Left ventricle myocardium inferior (tissue), 1 donor: ENCODE measurements around the gene MAGEB4. TPM values are rescaled to one million over a fixed set of nuclear protein-coding genes. Genes with fewer than 3 reads are reported as not detected.

ENCODE experiments used
- DNase-seq: peaks from one replicate; pipeline ENCODE4 v3.0.0-alpha.2; 2020
- H3K27ac ChIP-seq: fragments of 200-600 bp; replicated peaks from 2 replicates; pipeline ENCODE4 v1.8.0; 2021
- H3K27me3 ChIP-seq: fragments of 200-600 bp; 2 replicates; pipeline ENCODE4 v1.8.0; 2021; ENCODE audit warnings: low read depth
- H3K36me3 ChIP-seq: fragments of 200-600 bp; 2 replicates; pipeline ENCODE4 v1.8.0; 2021
- H3K4me1 ChIP-seq: fragments of 200-600 bp; 2 replicates; pipeline ENCODE4 v1.8.0; 2021
- H3K4me3 ChIP-seq: fragments of 200-600 bp; 2 replicates; pipeline ENCODE4 v1.8.0; 2021; ENCODE audit warnings: mild to moderate bottlenecking, moderate library complexity
- H3K9me3 ChIP-seq: fragments of 200-600 bp; replicated peaks from 2 replicates; pipeline ENCODE4 v1.8.0; 2021
- intact Hi-C: fragments of 100-400 bp; cut with micrococcal nuclease; formaldehyde crosslinking; loops from one replicate; pipeline ENCODE4 v1.11.0; 2022
- total RNA-seq: library from RNA; stranded (reverse); fragmentation: NEBNext Ultra II Directional; extraction: Animal tissue kit (Norgen Biotek cat#: 25700); gene quantifications from one replicate; pipeline ENCODE4 v1.2.1, GENCODE V29; 2021
- TF ChIP-seq, protein P1 (sequence below): fragments of 200-600 bp; IDR thresholded peaks from 2 replicates; pipeline ENCODE4 v1.8.0; 2021; ENCODE audit warnings: antibody characterized with exemption, mild to moderate bottlenecking, borderline replicate concordance
- donor health status: DM: no; HTN: yes; CAD: no; lungs with severe emphysema.

The MAGEB4 gene
- total RNA-seq, 1 donor from 2014 or later = not detected

DNA sequence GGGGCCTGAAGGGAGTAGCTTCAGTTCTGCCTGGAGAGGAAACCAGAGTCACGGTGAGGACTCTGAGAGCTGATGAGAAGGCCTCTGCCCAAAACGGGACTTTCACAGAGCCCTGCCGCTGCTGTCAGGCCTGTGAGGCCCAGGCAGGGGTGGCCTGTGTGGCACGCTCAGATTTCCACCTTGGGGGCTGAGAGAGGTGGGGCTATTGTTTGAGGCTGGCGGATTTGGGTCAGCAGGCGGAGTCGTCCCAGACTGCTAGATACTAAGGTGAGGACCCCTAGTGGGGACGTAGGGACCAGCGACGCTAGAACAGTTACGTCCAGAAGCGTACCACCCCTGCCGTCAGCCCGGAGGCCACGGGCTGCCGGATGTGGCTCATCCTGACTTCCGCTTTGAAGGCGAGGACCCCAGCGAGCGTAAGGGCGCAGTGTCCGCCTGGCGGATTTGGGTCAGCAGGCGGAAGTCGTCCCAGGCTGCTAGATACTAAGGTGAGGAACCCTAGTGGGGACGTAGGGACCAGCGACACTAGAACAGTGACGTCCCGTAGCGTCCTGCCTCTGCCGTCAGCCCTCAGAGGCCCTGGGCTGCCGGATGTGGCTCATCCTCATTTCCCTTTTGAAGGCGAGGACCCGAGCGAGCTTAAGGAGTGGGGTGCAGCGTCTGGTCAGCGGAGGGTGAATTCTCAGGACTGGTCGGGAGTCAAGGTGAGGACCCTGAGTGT is 5.1 kb downstream of the MAGEB4 start, which contains the start of gene MAGEB1:
Gene MAGEB1, plus strand, starts transcription at position 378 of the 721 bp plus-strand sequence. CDS start 3,348 bp downstream, outside the sequence.
- Histone ChIP-seq H3K4me1 (no peaks in the 10 kb centered on the region), H3K36me3 (no peaks in the 10 kb centered on the region), H3K4me3 (no peak within 1 kb of the TSS), H3K9me3 (no peaks in the 10 kb centered on the region), H3K27ac (no peak within 1 kb of the TSS), H3K27me3 (no peaks in the 10 kb centered on the region)
- no peak for DNase-seq
- intact Hi-C loops = no loop called here
- TF ChIP-seq, protein P1, sequence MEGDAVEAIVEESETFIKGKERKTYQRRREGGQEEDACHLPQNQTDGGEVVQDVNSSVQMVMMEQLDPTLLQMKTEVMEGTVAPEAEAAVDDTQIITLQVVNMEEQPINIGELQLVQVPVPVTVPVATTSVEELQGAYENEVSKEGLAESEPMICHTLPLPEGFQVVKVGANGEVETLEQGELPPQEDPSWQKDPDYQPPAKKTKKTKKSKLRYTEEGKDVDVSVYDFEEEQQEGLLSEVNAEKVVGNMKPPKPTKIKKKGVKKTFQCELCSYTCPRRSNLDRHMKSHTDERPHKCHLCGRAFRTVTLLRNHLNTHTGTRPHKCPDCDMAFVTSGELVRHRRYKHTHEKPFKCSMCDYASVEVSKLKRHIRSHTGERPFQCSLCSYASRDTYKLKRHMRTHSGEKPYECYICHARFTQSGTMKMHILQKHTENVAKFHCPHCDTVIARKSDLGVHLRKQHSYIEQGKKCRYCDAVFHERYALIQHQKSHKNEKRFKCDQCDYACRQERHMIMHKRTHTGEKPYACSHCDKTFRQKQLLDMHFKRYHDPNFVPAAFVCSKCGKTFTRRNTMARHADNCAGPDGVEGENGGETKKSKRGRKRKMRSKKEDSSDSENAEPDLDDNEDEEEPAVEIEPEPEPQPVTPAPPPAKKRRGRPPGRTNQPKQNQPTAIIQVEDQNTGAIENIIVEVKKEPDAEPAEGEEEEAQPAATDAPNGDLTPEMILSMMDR = no peak

DNA sequence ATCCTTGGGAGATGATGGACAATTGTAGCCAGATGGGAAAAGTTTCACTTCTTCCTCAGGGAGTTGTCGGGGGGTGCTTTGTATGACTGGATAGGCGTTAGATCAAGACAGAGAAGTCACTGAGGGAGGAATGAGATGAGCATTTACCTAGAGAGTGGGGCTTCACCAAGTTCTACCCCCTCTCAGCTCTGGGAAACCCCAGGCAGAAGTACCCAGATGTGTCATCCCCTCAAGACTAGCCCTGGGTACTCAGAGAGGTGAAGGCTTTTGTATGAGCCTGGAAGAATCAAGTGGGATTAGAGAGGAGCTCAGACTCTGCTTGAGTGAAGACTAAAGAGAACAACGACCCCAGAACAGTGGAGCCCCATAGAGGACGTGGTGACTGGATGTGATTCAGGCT is 7.1 kb downstream of the MAGEB4 start:
- Histone ChIP-seq H3K36me3 (no peaks in the 10 kb centered on the region), H3K4me3 (no peak overlapping the region), H3K4me1 (no peaks in the 10 kb centered on the region), H3K27me3 (no peaks in the 10 kb centered on the region), H3K9me3 (no peaks in the 10 kb centered on the region), H3K27ac (no peak overlapping the region)
- intact Hi-C loops = no loop called here
- TF ChIP-seq, protein P1 = no peak
- no peak for DNase-seq

DNA sequence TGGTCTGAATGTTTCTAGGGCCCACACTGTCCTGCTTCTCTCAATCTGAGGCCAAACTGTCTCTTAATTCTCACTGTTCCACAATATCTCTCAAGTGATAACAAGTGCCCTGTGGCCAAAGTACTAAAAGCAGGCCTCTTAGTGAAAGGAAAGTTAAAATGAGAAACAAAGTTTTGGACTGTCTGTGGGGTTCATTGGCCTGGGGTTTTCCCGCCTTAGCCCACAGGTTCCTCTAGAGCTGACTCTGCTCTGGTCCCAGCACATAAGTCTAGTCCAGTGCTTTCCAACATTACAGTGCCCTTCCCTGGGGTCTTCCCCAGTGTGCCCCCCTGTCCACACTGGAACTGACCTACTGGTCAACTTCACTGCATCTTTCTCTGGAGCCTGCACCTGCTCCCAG is 11.5 kb downstream of the MAGEB4 start:
- Histone ChIP-seq H3K4me1 (no peaks in the 10 kb centered on the region), H3K4me3 (no peak overlapping the region), H3K36me3 (no peaks in the 10 kb centered on the region), H3K27me3 (no peaks in the 10 kb centered on the region), H3K9me3 (no peaks in the 10 kb centered on the region), H3K27ac (no peak overlapping the region)
- intact Hi-C loops = loop anchor here (5.0 kb wide), 1 partner anchor 111 kb away; no protein-coding TSS in a partner anchor
- TF ChIP-seq, protein P1 = no peak
- no peak for DNase-seq

DNA sequence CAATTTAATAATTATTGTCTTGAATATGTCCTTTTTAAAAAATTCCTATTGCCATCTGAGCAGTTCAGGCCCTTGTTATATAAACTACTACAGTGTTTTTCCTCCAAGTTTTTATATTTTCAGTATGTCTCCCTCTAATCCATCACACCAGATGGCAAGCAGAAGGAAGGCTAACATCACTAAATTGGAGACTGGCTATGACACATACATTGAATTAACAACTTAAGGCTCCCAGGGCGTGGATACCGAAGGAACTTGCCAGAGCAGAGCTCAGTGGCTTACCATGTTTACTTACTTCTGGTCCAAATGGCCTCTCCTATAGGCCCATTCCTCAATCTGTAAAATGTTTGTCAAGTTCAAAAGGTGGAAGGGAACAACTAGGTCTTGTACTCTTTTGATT is 18.1 kb downstream of the MAGEB4 start:
- H3K27me3 ChIP-seq = no peaks in the 10 kb centered on the region
- DNase-seq = no peak
- TF ChIP-seq, protein P1 = no peak
- H3K4me3 ChIP-seq = no peak overlapping the region
- no peak overlapping the region for H3K27ac ChIP-seq
- intact Hi-C loops = no loop called here
- no peaks in the 10 kb centered on the region for H3K4me1 ChIP-seq
- no peaks in the 10 kb centered on the region for H3K36me3 ChIP-seq
- no peaks in the 10 kb centered on the region for H3K9me3 ChIP-seq

DNA sequence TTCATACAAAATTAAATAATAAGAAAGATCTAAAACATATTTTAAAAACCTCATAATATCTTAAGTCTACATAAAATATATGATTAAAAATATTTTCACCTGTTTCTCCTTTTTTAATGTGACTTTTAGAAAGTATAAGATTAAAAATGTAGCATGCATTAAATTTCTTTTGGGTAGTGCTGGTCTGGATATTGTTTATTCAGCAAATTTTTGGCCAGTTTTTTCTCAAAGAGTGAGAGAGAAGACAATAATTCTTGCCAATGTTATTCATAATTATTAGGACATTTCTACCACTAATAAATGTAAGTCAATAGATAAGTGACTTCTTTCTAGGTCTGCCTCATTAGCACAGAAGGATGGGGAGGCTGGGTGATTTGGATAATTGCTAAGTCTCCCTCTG is 19.2 kb downstream of the MAGEB4 start:
- TF ChIP-seq, protein P1 = no peak

More for the DNA sequence above, 19.2 kb downstream of the MAGEB4 start:
- H3K4me3 ChIP-seq = no peak overlapping the region
- intact Hi-C loops = no loop called here
- H3K4me1 ChIP-seq = no peaks in the 10 kb centered on the region
- no peak for DNase-seq
- no peaks in the 10 kb centered on the region for H3K27me3 ChIP-seq
- H3K9me3 ChIP-seq = no peaks in the 10 kb centered on the region
- H3K27ac ChIP-seq = no peak overlapping the region
- H3K36me3 ChIP-seq = no peaks in the 10 kb centered on the region
